Cardiac septum (tissue), 1 donor: ENCODE results near the gene CDH26. TPM values are rescaled to one million over a fixed set of nuclear protein-coding genes. Genes with fewer than 3 reads are reported as not detected.

Source experiments
- DNase-seq: peaks from one replicate; pipeline ENCODE4 v3.0.0-alpha.2; 2020; ENCODE audit warnings: low spot score
- intact Hi-C: fragments of 100-400 bp; cut with DNase I; formaldehyde crosslinking; loops from one replicate; pipeline ENCODE4 v1.14.0; 2022
- total RNA-seq: library from RNA; stranded (reverse); fragmentation: NEBNext Ultra II Directional; extraction: Animal tissue kit (Norgen Biotek cat#: 25700); gene quantifications from one replicate; pipeline ENCODE4 v1.2.1, GENCODE V29; 2021
- donor health status: DM: no; HTN: no; CAD: no.

The CDH26 gene
- total RNA-seq, 1 donor from 2014 or later, result 0.54 TPM

- intact Hi-C loops, result no loop called here
Measured at GRCh38 chr20:59972037-59972801, 14.0 kb downstream of the CDH26 start.

GRCh38 chr20:59976156-59976782, 18.0 kb downstream of the CDH26 start:
- DNase-seq, result no peak
- intact Hi-C loops, result no loop called here

More at GRCh38 chr20:59972037-59972801, 14.0 kb downstream of the CDH26 start:
- DNase-seq, result no peak

- intact Hi-C loops, result no loop called here
- DNase-seq, result no peak
Measured at GRCh38 chr20:59977086-59977485, 18.9 kb downstream of the CDH26 start.

- intact Hi-C loops, result no loop called here
- DNase-seq, result no peak
Measured at GRCh38 chr20:59983076-59983475, 24.9 kb downstream of the CDH26 start.

- intact Hi-C loops, result no loop called here
- DNase-seq, result no peak
Measured at GRCh38 chr20:59984541-59984940, 26.3 kb downstream of the CDH26 start.

- intact Hi-C loops, result no loop called here
- DNase-seq, result no peak
Measured at GRCh38 chr20:59985164-59985563, 26.9 kb downstream of the CDH26 start.

GRCh38 chr20:59985864-59986263, 27.6 kb downstream of the CDH26 start:
- intact Hi-C loops, result no loop called here
- DNase-seq, result no peak

GRCh38 chr20:59987135-59987534, 28.9 kb downstream of the CDH26 start:
- DNase-seq, result no peak
- intact Hi-C loops, result no loop called here

GRCh38 chr20:59988141-59988540, 29.9 kb downstream of the CDH26 start:
- intact Hi-C loops, result no loop called here
- DNase-seq, result no peak

GRCh38 chr20:59992526-59993084, 34.4 kb downstream of the CDH26 start:
- intact Hi-C loops, result no loop called here
- no peak for DNase-seq

- DNase-seq, result no peak
- intact Hi-C loops, result no loop called here
Measured at GRCh38 chr20:59993736-59994430, 35.7 kb downstream of the CDH26 start.

- DNase-seq, result no peak
- intact Hi-C loops, result no loop called here
Measured at GRCh38 chr20:59994697-59995122, 36.5 kb downstream of the CDH26 start.

- intact Hi-C loops, result no loop called here
- DNase-seq, result no peak
Measured at GRCh38 chr20:59996108-59996507, 37.9 kb downstream of the CDH26 start.

- DNase-seq, result no peak
- intact Hi-C loops, result no loop called here
Measured at GRCh38 chr20:59997896-59998295, 39.7 kb downstream of the CDH26 start.

GRCh38 chr20:59999502-59999901, 41.3 kb downstream of the CDH26 start:
- intact Hi-C loops, result no loop called here
- no peak for DNase-seq

GRCh38 chr20:60000271-60001042, 42.2 kb downstream of the CDH26 start:
- intact Hi-C loops, result no loop called here
- no peak for DNase-seq

GRCh38 chr20:60001108-60001507, 42.9 kb downstream of the CDH26 start:
- intact Hi-C loops, result no loop called here
- DNase-seq, result no peak

- DNase-seq, result no peak
- intact Hi-C loops, result no loop called here
Measured at GRCh38 chr20:60003776-60004175, 45.6 kb downstream of the CDH26 start.

GRCh38 chr20:60006261-60006660, 48.0 kb downstream of the CDH26 start:
- no peak for DNase-seq
- intact Hi-C loops, result no loop called here

- DNase-seq, result no peak
- intact Hi-C loops, result no loop called here
Measured at GRCh38 chr20:60007464-60007863, 49.2 kb downstream of the CDH26 start.
